GM23338 (cell line): Measurements from ENCODE around the gene SMARCC1. TPM values are rescaled to one million over a fixed set of nuclear protein-coding genes. Genes with fewer than 3 reads are reported as not detected.

ENCODE experiments used
- ATAC-seq: fragments of 200-7000 bp; cut with Tn5 transposase; 3 replicates; pipeline ENCODE4 v1.9.1; 2020
- DNase-seq: peaks from one replicate; pipeline ENCODE4 v3.0.0-alpha.2; 2015; ENCODE audit warnings: low spot score
- H2AFZ ChIP-seq: fragments of 200-600 bp; sonication (generic); 2 replicates; pipeline ENCODE4 v1.8.0; 2016; ENCODE audit warnings: antibody characterized with exemption, mild to moderate bottlenecking, moderate library complexity
- H3F3A ChIP-seq: fragments of 200-600 bp; sonication (generic); replicated peaks from 2 replicates; pipeline ENCODE4 v1.8.0; 2017; ENCODE audit warnings: antibody characterized with exemption, mixed run types, low read depth
- H3K27ac ChIP-seq: fragments of 200-600 bp; sonication (generic); 2 replicates; pipeline ENCODE4 v1.6.1; 2016; ENCODE audit warnings: low read depth
- H3K27me3 ChIP-seq: fragments of 200-600 bp; sonication (generic); 2 replicates; pipeline ENCODE4 v1.8.0; 2016; ENCODE audit warnings: mild to moderate bottlenecking, mixed run types, moderate library complexity; ENCODE audit not compliant: insufficient read depth
- H3K36me3 ChIP-seq: fragments of 200-600 bp; sonication (generic); 2 replicates; pipeline ENCODE4 v1.8.0; 2016; ENCODE audit warnings: mild to moderate bottlenecking; ENCODE audit not compliant: insufficient read depth
- H3K4me1 ChIP-seq: fragments of 200-600 bp; sonication (generic); 2 replicates; pipeline ENCODE4 v1.8.0; 2016; ENCODE audit warnings: mild to moderate bottlenecking, moderate library complexity; ENCODE audit not compliant: insufficient read depth
- H3K4me2 ChIP-seq: fragments of 200-600 bp; sonication (generic); 2 replicates; pipeline ENCODE4 v1.7.1; 2017; ENCODE audit warnings: mixed run types
- H3K4me3 ChIP-seq: fragments of 200-600 bp; sonication (generic); 2 replicates; pipeline ENCODE4 v1.6.1; 2016; ENCODE audit warnings: mixed run types
- H3K79me2 ChIP-seq: fragments of 200-600 bp; sonication (generic); replicated peaks from 2 replicates; pipeline ENCODE4 v1.8.0; 2017; ENCODE audit warnings: mild to moderate bottlenecking; ENCODE audit not compliant: insufficient read depth
- H3K9me2 ChIP-seq: fragments of 200-600 bp; sonication (generic); 2 replicates; pipeline ENCODE4 v1.8.0; 2017; ENCODE audit not compliant: insufficient read depth
- H4K20me1 ChIP-seq: fragments of 200-600 bp; sonication (generic); replicated peaks from 2 replicates; pipeline ENCODE4 v1.8.0; 2017; ENCODE audit warnings: mild to moderate bottlenecking; ENCODE audit not compliant: insufficient read depth
- H3K27ac Mint-ChIP-seq: 2 replicates; pipeline ENCODE4 v1.8.0; 2020; ENCODE audit warnings: inconsistent platforms, mild to moderate bottlenecking, moderate library complexity, mixed read lengths
- H3K27me3 Mint-ChIP-seq: 3 replicates; pipeline ENCODE4 v1.8.0; 2022; ENCODE audit warnings: low read depth, mild to moderate bottlenecking, moderate library complexity, mixed read lengths, inconsistent platforms; ENCODE audit not compliant: insufficient read depth, poor library complexity
- H3K36me3 Mint-ChIP-seq: 3 replicates; pipeline ENCODE4 v1.8.0; 2021; ENCODE audit warnings: low read depth, mild to moderate bottlenecking, inconsistent platforms, moderate library complexity, mixed read lengths
- H3K4me1 Mint-ChIP-seq: 3 replicates; pipeline ENCODE4 v1.8.0; 2020; ENCODE audit warnings: mild to moderate bottlenecking, inconsistent platforms, mixed read lengths
- H3K4me3 Mint-ChIP-seq: 3 replicates; pipeline ENCODE4 v1.8.0; 2021; ENCODE audit warnings: moderate library complexity, mild to moderate bottlenecking, inconsistent platforms, mixed read lengths
- H3K9me3 Mint-ChIP-seq: 3 replicates; pipeline ENCODE4 v1.8.0; 2020; ENCODE audit warnings: moderate library complexity, mild to moderate bottlenecking, inconsistent platforms, mixed read lengths
- CREB1 ChIP-seq: fragments of 250-450 bp; sonication (Bioruptor Pico); IDR thresholded peaks from 2 replicates; pipeline ENCODE4 v1.5.0; 2020; ENCODE audit warnings: low read depth, mild to moderate bottlenecking, moderate library complexity
- CTCF ChIP-seq, 2 experiments: fragments of 200-600 bp in 1 of 2; sonication (generic) in 1 of 2; conservative IDR thresholded peaks; 2 replicates each; pipeline versions ENCODE4 v1.5.1 to v1.6.1; 2016 to 2017; ENCODE audit warnings: antibody characterized with exemption in 2 of 2, low read depth in 2 of 2, mild to moderate bottlenecking in 2 of 2, moderate library complexity in 1 of 2
- ETS1 ChIP-seq: IDR thresholded peaks from 2 replicates; pipeline ENCODE4 v1.6.1; 2016; ENCODE audit warnings: antibody characterized with exemption
- EZH2 ChIP-seq: fragments of 200-600 bp; sonication (generic); IDR thresholded peaks from one replicate; pipeline ENCODE4 v1.8.0; 2017; ENCODE audit warnings: antibody characterized with exemption, mild to moderate bottlenecking, low read depth; ENCODE audit not compliant: unreplicated experiment
- EZH2phosphoT487 ChIP-seq: fragments of 200-600 bp; sonication (generic); IDR thresholded peaks from one replicate; pipeline ENCODE4 v1.8.1; 2018; ENCODE audit warnings: antibody characterized with exemption; ENCODE audit not compliant: unreplicated experiment
- JUNB ChIP-seq: IDR thresholded peaks from one replicate; pipeline ENCODE4 v1.6.1; 2016; ENCODE audit warnings: antibody characterized with exemption; ENCODE audit not compliant: unreplicated experiment
- NANOG ChIP-seq: IDR thresholded peaks from 2 replicates; pipeline ENCODE4 v1.6.1; 2016; ENCODE audit warnings: antibody characterized with exemption, borderline replicate concordance
- POLR2AphosphoS5 ChIP-seq: IDR thresholded peaks from 2 replicates; pipeline ENCODE4 v1.6.1; 2016; ENCODE audit warnings: antibody characterized with exemption, low read depth
- REST ChIP-seq: IDR thresholded peaks from one replicate; pipeline ENCODE4 v1.6.1; 2018; ENCODE audit warnings: antibody characterized with exemption; ENCODE audit not compliant: unreplicated experiment
- STAT1 ChIP-seq: IDR thresholded peaks from one replicate; pipeline ENCODE4 v1.6.1; 2016; ENCODE audit warnings: antibody characterized with exemption; ENCODE audit not compliant: unreplicated experiment
- ZNF114 ChIP-seq: fragments of 250-450 bp; sonication (Bioruptor Pico); IDR thresholded peaks from 2 replicates; pipeline ENCODE4 v1.5.0; 2020; ENCODE audit warnings: mild to moderate bottlenecking, moderate library complexity
- ZNF331 ChIP-seq: fragments of 250-450 bp; sonication (Bioruptor Pico); IDR thresholded peaks from 2 replicates; pipeline ENCODE4 v1.5.0; 2020; ENCODE audit warnings: low read depth, mild to moderate bottlenecking, moderate library complexity
- ZNF462 ChIP-seq: fragments of 250-450 bp; sonication (Bioruptor Pico); IDR thresholded peaks from 2 replicates; pipeline ENCODE4 v1.5.0; 2020; ENCODE audit warnings: mild to moderate bottlenecking, moderate library complexity
- polyA plus RNA-seq: library from polyadenylated mRNA; unstranded; fragments of >200 nt; fragmentation: Nextera tagmentation; extraction: Ambion mirVana; gene quantifications from 2 replicates; pipeline ENCODE4 v1.2.1, GENCODE V29; 2016
- total RNA-seq: library from RNA; depleted of rRNA; stranded (reverse); fragments of >200 nt; shearing (Covaris generic); gene quantifications from 2 replicates; pipeline ENCODE4 v1.2.3, GENCODE V29; 2014

SMARCC1 gene
- total and polyA plus RNA-seq, 2 experiments from 2014 or later = 105 to 171 TPM

GRCh38 chr3:47692158-47692557, 89.5 kb downstream of the SMARCC1 start:
- no peaks in the 10 kb centered on the region for H3K4me1 Mint-ChIP-seq
- Histone ChIP-seq H3K4me2 (no peak overlapping the region), H4K20me1 (peaks cover 8% of the 10 kb centered on the region; the same call in 1 of the 2 replicates), H3K4me3 (no peak overlapping the region), H3K27me3 (no peaks in the 10 kb centered on the region), H3F3A (peaks cover 9% of the 10 kb centered on the region; the same call in 1 of the 2 replicates), H3K36me3 (peaks cover 58% of the 10 kb centered on the region), H3K4me1 (no peaks in the 10 kb centered on the region), H3K27ac (no peak overlapping the region), H2AFZ (no peak overlapping the region), H3K79me2 (peaks cover 11% of the 10 kb centered on the region), H3K9me2 (no peaks in the 10 kb centered on the region)
- H3K27me3 Mint-ChIP-seq = peaks cover 2% of the 10 kb centered on the region
- H3K36me3 Mint-ChIP-seq = peaks cover 87% of the 10 kb centered on the region
- DNase-seq = no peak
- ATAC-seq = no peak
- no peak overlapping the region for H3K27ac Mint-ChIP-seq
- no peak overlapping the region for H3K4me3 Mint-ChIP-seq
- TF ChIP-seq STAT1 = no peak
- TF ChIP-seq CREB1 (CRISPR knock-in tag) = no peak
- TF ChIP-seq CTCF (conservative IDR thresholded peaks at IDR 0.05; ENCODE audit: low read depth in 2 of 2) = no peak
- TF ChIP-seq ZNF462 = no peak
- TF ChIP-seq ZNF114 = no peak
- TF ChIP-seq EZH2 = no peak
- no peak for TF ChIP-seq JUNB
- no peak for TF ChIP-seq ZNF331 (CRISPR knock-in tag)
- no peak for TF ChIP-seq REST
- TF ChIP-seq ETS1 = no peak
- TF ChIP-seq POLR2AphosphoS5 = no peak
- TF ChIP-seq EZH2phosphoT487 = no peak
- TF ChIP-seq NANOG = no peak
- no peaks in the 10 kb centered on the region for H3K9me3 Mint-ChIP-seq
